Measurements from ENCODE around the gene CLSTN2.

The CLSTN2 gene

DNA sequence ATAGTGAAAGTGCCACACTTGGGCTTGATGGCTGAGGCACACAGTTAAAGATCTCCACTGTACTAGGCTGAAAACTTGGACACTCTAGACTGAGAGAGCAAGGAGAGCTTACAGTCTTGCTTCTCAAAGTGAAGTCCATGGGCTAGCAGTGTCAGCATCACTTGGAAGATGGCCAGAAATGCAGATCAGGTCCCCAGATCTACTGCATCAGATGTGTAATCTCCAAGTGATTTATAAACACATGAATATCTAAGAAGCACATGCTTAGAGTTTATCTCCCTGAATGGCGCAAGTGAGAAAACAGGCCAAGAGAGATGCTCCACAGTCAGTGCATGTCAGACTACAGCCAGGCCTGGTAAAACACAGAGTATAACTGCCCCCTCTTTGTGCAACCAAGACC lies 308.6 kb downstream of the CLSTN2 start:
- WGBS (ENCODE audit: insufficient coverage, insufficient read length) = no CpG with 5 or more reads among the region's 1 CpG
- H3K9me3 ChIP-seq (ENCODE audit: control insufficient read depth, insufficient read depth, low read length) = no peaks in the 10 kb centered on the region
- H3K27me3 ChIP-seq (ENCODE audit: control insufficient read depth, insufficient read depth, low read length) = no peaks in the 10 kb centered on the region; the same call in 1 of the 2 replicates
- no peak overlapping the region for H3K4me3 ChIP-seq (ENCODE audit: low read length)
- no peaks in the 10 kb centered on the region for H3K4me1 ChIP-seq (ENCODE audit: control insufficient read depth, insufficient read depth, low read length)
- H3K36me3 ChIP-seq (ENCODE audit: control insufficient read depth, insufficient read depth, low read length) = no peaks in the 10 kb centered on the region
- H3K27ac ChIP-seq (ENCODE audit: low read length) = no peak overlapping the region
- no peak for DNase-seq (ENCODE audit: low read depth, low spot score)

DNA sequence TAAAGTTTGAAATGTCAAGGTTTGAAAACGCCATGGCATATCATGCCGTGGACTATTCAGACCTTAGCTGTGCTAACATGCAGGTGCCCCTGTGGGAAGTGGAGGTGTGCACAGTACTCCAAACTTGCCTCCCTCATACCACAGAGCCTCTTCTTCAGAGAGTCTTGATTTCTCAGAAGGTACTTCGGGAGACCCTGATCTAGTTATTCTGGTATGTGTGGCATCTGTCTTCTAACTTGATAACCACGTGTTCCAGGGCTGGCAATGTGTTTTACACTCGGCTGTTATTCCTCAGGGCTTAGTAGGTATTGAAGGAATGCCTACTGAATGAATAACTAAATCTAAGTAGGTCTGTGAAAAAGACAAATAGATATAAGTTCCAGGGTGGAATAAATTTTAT lies 309.9 kb downstream of the CLSTN2 start:
- Histone ChIP-seq H3K4me3 (ENCODE audit: low read length) (no peak overlapping the region), H3K27ac (ENCODE audit: low read length) (no peak overlapping the region), H3K27me3 (ENCODE audit: control insufficient read depth, insufficient read depth, low read length) (no peaks in the 10 kb centered on the region; the same call in 1 of the 2 replicates), H3K36me3 (ENCODE audit: control insufficient read depth, insufficient read depth, low read length) (no peaks in the 10 kb centered on the region), H3K4me1 (ENCODE audit: control insufficient read depth, insufficient read depth, low read length) (no peaks in the 10 kb centered on the region), H3K9me3 (ENCODE audit: control insufficient read depth, insufficient read depth, low read length) (no peaks in the 10 kb centered on the region)
- WGBS (ENCODE audit: insufficient coverage, insufficient read length) = no CpG with 5 or more reads among the region's 5 CpGs
- no peak for DNase-seq (ENCODE audit: low read depth, low spot score)

DNA sequence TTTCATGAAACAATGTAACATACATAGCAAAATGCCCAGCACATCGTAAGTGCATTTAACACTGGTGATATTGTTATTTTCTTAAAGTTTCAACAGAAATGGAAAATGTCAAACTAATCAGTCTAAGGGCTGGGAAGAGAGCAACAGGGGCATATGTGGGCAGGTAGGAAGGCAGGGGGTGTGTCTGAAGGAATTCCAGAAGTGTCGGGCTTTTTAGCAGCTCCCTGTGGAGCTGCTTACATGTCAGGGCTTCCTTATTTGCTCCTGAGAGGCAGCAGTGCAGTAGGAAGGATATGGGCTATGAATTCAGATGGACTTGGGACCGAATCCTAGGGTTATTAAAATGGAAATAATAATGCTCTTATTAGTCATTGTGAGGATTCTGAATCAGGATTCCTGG lies 311.6 kb downstream of the CLSTN2 start:
- DNase-seq (ENCODE audit: low read depth, low spot score) = no peak
- WGBS (ENCODE audit: insufficient coverage, insufficient read length) = no CpG with 5 or more reads among the region's 3 CpGs

DNA sequence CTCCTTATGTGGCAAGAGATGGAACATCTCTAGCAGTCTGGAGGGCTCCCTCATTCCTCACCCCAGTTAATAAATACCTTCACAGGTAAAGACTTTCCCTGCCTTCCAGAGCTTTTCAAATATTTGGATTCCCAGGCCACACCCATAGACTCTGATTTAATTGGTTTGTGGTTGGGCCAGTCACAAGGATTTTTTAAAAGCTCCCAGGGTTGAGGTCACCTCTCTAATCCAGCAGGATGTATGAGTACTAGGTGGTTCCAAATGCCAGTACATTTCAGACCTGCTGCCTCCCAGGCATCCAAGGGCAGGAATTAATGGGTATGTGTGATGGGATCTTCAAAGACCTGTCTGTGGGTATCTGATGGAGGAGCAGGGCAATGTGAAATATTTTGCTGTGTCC lies 312.8 kb downstream of the CLSTN2 start:
- Histone ChIP-seq H3K27ac (ENCODE audit: low read length) (no peak overlapping the region), H3K9me3 (ENCODE audit: control insufficient read depth, insufficient read depth, low read length) (no peaks in the 10 kb centered on the region), H3K4me3 (ENCODE audit: low read length) (no peak overlapping the region), H3K4me1 (ENCODE audit: control insufficient read depth, insufficient read depth, low read length) (peaks cover 4% of the 10 kb centered on the region; the same call in 1 of the 2 replicates), H3K36me3 (ENCODE audit: control insufficient read depth, insufficient read depth, low read length) (no peaks in the 10 kb centered on the region), H3K27me3 (ENCODE audit: control insufficient read depth, insufficient read depth, low read length) (no peaks in the 10 kb centered on the region)
- no peak for DNase-seq (ENCODE audit: low read depth, low spot score)

More for the DNA sequence above, 311.6 kb downstream of the CLSTN2 start:
- Histone ChIP-seq H3K27me3 (ENCODE audit: control insufficient read depth, insufficient read depth, low read length) (no peaks in the 10 kb centered on the region), H3K27ac (ENCODE audit: low read length) (no peak overlapping the region), H3K9me3 (ENCODE audit: control insufficient read depth, insufficient read depth, low read length) (no peaks in the 10 kb centered on the region), H3K4me3 (ENCODE audit: low read length) (no peak overlapping the region), H3K36me3 (ENCODE audit: control insufficient read depth, insufficient read depth, low read length) (no peaks in the 10 kb centered on the region), H3K4me1 (ENCODE audit: control insufficient read depth, insufficient read depth, low read length) (peaks cover 1% of the 10 kb centered on the region; the same call in 1 of the 2 replicates)

DNA sequence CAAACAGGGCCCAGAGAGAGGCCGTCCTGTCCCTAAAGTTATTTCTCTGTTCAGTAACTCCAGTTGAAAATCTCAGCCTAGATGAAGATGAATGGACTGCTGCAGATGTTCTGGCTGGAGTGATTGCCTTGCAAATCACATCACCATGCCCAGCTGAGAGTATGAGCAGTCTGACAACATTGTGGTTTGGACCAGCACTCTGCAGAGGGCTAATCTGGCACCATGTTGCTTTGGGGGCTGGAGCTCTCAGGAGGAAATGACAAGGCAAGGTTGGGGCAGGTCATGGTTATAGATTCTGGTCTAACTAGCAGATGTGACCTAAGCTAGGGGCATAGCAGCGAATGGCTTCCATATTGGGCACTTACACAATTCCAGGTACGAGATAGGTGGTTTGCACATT lies 314.2 kb downstream of the CLSTN2 start:
- DNase-seq (ENCODE audit: low read depth, low spot score) = no peak
- WGBS (ENCODE audit: insufficient coverage, insufficient read length) = no CpG with 5 or more reads among the region's 3 CpGs
- no peaks in the 10 kb centered on the region for H3K9me3 ChIP-seq (ENCODE audit: control insufficient read depth, insufficient read depth, low read length)
- H3K4me3 ChIP-seq (ENCODE audit: low read length) = no peak overlapping the region
- H3K36me3 ChIP-seq (ENCODE audit: control insufficient read depth, insufficient read depth, low read length) = no peaks in the 10 kb centered on the region
- H3K4me1 ChIP-seq (ENCODE audit: control insufficient read depth, insufficient read depth, low read length) = peaks cover 4% of the 10 kb centered on the region; the same call in 1 of the 2 replicates
- H3K27me3 ChIP-seq (ENCODE audit: control insufficient read depth, insufficient read depth, low read length) = no peaks in the 10 kb centered on the region
- no peak overlapping the region for H3K27ac ChIP-seq (ENCODE audit: low read length)

DNA sequence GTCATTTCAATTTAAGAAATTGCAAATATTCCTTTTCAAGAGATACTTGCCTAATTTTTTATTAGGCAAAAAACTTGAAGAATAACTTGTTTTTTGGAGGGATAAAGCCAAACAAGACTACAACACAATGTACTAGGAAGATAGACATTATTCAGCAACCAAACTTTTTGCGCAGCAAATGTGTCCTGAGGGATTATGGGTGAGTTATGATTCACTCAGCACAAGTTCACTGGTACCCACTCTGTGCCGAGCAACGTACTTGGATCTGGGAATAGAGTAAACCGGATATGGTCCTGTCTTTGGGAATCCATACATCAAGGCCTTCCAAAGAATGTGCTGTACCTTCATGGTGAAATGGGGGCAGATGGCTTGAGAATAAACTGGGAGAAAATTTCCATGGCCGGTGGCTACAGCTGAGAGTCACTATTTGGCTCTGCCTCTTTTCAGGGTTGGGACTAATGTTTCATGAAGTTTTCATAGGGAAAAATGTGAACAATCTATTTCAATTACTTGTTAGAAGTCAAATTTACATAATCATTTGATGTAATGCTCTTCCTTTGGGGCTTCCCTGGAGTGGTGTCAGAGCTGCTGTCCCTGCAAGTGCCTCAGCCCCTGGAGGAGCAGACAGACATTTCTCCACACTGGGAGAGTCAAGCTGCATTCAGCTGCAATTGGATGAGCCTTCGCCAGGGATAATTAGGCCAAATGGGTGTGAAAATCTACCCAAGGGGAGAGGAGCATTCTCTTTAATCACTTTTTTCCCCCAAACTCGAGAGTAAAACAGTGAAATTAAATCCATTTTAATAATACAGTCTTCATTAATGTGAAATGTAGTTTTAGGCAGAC lies 315.2 kb downstream of the CLSTN2 start:
- WGBS (ENCODE audit: insufficient coverage, insufficient read length) = no CpG with 5 or more reads among the region's 7 CpGs
- H3K4me1 ChIP-seq (ENCODE audit: control insufficient read depth, insufficient read depth, low read length) = peaks cover 4% of the 10 kb centered on the region; the same call in 1 of the 2 replicates
- no peaks in the 10 kb centered on the region for H3K36me3 ChIP-seq (ENCODE audit: control insufficient read depth, insufficient read depth, low read length)
- no peak for DNase-seq (ENCODE audit: low read depth, low spot score)
- no peaks in the 10 kb centered on the region for H3K27me3 ChIP-seq (ENCODE audit: control insufficient read depth, insufficient read depth, low read length)
- no peaks in the 10 kb centered on the region for H3K9me3 ChIP-seq (ENCODE audit: control insufficient read depth, insufficient read depth, low read length)
- no peak overlapping the region for H3K27ac ChIP-seq (ENCODE audit: low read length)
- no peak overlapping the region for H3K4me3 ChIP-seq (ENCODE audit: low read length)

DNA sequence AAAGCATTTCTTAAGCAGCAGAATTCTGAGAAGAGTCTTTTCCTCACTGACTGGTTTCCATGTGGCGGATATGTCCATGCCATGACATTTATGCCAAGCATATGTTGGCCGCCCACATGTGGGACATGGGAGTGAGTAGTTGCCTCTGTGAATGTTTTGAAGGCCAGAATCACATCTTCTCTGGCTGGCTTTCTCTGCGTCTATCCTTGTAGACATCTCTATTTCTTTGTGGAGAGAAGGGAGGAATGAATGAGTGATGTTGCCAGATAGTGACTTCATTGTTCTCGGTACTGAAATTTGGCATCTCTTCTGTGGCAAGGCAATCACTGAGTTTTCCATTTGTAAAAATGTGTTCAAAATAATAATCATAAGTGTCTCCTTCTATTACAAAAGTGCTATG lies 316.0 kb downstream of the CLSTN2 start:
- no peak overlapping the region for H3K4me3 ChIP-seq (ENCODE audit: low read length)
- H3K27ac ChIP-seq (ENCODE audit: low read length) = no peak overlapping the region
- peaks cover 4% of the 10 kb centered on the region; the same call in 1 of the 2 replicates for H3K4me1 ChIP-seq (ENCODE audit: control insufficient read depth, insufficient read depth, low read length)
- H3K27me3 ChIP-seq (ENCODE audit: control insufficient read depth, insufficient read depth, low read length) = no peaks in the 10 kb centered on the region
- no peak for DNase-seq (ENCODE audit: low read depth, low spot score)
- WGBS (ENCODE audit: insufficient coverage, insufficient read length) = no CpG with 5 or more reads among the region's 4 CpGs
- no peaks in the 10 kb centered on the region for H3K9me3 ChIP-seq (ENCODE audit: control insufficient read depth, insufficient read depth, low read length)
- no peaks in the 10 kb centered on the region for H3K36me3 ChIP-seq (ENCODE audit: control insufficient read depth, insufficient read depth, low read length)

DNA sequence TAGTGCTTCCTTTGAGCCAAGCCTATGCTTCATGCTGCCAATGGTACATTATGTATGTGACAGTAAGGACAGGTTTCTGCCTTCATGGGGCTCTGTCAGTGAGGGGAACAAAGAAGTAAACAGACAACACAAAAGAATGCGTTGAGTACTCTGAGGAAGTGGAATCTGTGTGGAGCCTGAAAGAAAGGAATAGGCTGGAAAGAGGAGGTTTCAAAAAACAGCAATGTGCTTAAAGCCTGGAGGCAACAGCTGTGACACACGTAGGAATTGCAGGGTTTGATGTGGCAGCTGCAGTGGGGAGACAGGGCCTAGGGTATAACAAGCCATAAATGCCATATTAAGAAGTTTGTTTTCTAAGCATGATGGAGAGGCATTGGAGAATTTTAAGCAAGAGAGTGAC lies 316.7 kb downstream of the CLSTN2 start:
- no CpG with 5 or more reads among the region's 2 CpGs for WGBS (ENCODE audit: insufficient coverage, insufficient read length)
- no peaks in the 10 kb centered on the region for H3K9me3 ChIP-seq (ENCODE audit: control insufficient read depth, insufficient read depth, low read length)

DNA sequence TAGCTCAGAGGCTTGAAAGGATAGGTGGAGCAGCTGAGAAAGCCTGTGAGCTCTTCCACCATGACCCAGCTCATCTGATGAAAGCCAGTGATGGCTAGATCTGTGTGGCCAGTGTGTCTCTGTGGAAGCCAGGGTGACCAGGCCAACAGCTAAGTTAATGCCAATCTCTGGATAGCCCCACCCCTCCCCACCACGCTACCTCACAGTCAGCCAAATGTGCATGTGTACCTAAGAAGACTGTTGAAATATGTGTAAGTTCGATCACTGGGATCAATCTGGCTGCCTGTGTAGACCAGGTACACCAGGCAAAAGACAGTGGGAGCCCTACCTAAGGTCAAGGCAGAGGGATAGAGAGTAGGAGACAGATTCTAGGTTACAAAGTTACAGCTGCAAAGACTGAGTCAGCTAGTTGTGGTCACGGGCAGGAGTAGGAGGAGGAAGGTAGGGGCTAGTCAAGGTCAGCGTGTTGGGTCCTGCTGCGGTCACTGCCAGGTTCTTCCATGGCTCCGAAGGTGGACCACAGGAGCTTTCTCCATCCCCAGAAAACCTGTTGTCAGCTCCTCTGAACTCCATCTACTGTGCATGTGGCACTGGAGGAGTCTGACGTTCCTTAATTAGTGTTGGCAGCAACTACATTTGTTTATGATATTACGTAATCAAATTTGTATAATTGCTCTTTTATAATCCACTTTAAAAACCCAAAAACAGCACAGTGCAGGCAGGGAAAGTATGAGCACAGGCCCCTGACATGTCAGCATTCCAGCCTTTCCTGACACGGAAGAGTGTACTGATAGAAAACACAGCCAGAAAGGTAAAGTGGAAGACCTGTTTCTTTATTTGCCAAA lies 318.0 kb downstream of the CLSTN2 start:
- Histone ChIP-seq H3K4me3 (ENCODE audit: low read length) (no peak overlapping the region), H3K4me1 (ENCODE audit: control insufficient read depth, insufficient read depth, low read length) (peaks cover 4% of the 10 kb centered on the region; the same call in 1 of the 2 replicates), H3K27ac (ENCODE audit: low read length) (no peak overlapping the region), H3K36me3 (ENCODE audit: control insufficient read depth, insufficient read depth, low read length) (no peaks in the 10 kb centered on the region), H3K9me3 (ENCODE audit: control insufficient read depth, insufficient read depth, low read length) (no peaks in the 10 kb centered on the region), H3K27me3 (ENCODE audit: control insufficient read depth, insufficient read depth, low read length) (no peaks in the 10 kb centered on the region)
- DNase-seq (ENCODE audit: low read depth, low spot score) = no peak
- WGBS (ENCODE audit: insufficient coverage, insufficient read length) = no CpG with 5 or more reads among the region's 9 CpGs

More for the DNA sequence above, 316.7 kb downstream of the CLSTN2 start:
- no peaks in the 10 kb centered on the region for H3K27me3 ChIP-seq (ENCODE audit: control insufficient read depth, insufficient read depth, low read length)
- DNase-seq (ENCODE audit: low read depth, low spot score) = no peak
- no peak overlapping the region for H3K4me3 ChIP-seq (ENCODE audit: low read length)
- H3K4me1 ChIP-seq (ENCODE audit: control insufficient read depth, insufficient read depth, low read length) = peaks cover 4% of the 10 kb centered on the region; the same call in 1 of the 2 replicates
- no peak overlapping the region for H3K27ac ChIP-seq (ENCODE audit: low read length)
- no peaks in the 10 kb centered on the region for H3K36me3 ChIP-seq (ENCODE audit: control insufficient read depth, insufficient read depth, low read length)

DNA sequence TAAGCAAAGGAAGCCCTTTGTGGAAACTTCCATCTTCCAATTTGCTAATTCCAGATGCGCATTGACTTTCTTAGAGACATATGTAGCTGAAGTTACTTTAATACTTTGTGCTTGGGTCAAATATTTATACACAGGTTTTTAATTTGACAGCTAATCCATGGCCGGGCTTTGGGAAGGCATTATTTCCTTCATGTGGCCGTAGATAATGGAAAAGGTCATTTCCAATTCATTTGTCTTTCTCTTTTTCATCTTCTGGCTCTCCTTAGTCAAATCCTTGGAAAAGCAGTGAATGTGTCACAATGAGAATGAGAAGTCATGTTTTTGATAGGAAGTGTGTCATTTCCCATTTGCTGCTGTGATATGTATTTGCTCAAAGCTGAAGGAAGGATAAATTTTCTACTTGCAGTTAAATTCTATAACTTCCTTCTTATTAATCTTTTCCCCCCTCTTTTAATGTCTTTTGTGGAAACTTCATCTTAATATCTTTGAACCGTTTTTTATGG lies 323.3 kb downstream of the CLSTN2 start:
- Histone ChIP-seq H3K4me3 (ENCODE audit: low read length) (no peak overlapping the region), H3K9me3 (ENCODE audit: control insufficient read depth, insufficient read depth, low read length) (no peaks in the 10 kb centered on the region), H3K36me3 (ENCODE audit: control insufficient read depth, insufficient read depth, low read length) (no peaks in the 10 kb centered on the region), H3K27me3 (ENCODE audit: control insufficient read depth, insufficient read depth, low read length) (no peaks in the 10 kb centered on the region), H3K27ac (ENCODE audit: low read length) (no peak overlapping the region), H3K4me1 (ENCODE audit: control insufficient read depth, insufficient read depth, low read length) (no peaks in the 10 kb centered on the region)
- DNase-seq (ENCODE audit: low read depth, low spot score) = no peak
- no CpG with 5 or more reads among the region's 4 CpGs for WGBS (ENCODE audit: insufficient coverage, insufficient read length)

All from iPS DF 6.9 (cell line).